DMS53 treated with DMSO at 0.1 percent for 48 hours (cell line): ENCODE results near the gene KIAA0513.
"Not testable (repeated sequence)": the region's sequence is repeated elsewhere in the genome, so short reads cannot be mapped to it uniquely, and the experiment has no call there.

Experiments
- DNase-seq: peaks from one replicate; lab custom pipeline; 2025; ENCODE audit not compliant: unreplicated experiment; lab: John Stamatoyannopoulos, UW

Gene KIAA0513

GRCh38 chr16:85105475-85105874 is 77.9 kb downstream of the KIAA0513 start:
- DNase-seq = no peak

- DNase-seq = no peak
These were observed 79.5 kb downstream of the KIAA0513 start for GRCh38 chr16:85107083-85107482.

GRCh38 chr16:85107532-85107931 is 79.9 kb downstream of the KIAA0513 start:
- no peak for DNase-seq

GRCh38 chr16:85110105-85110504 is 82.5 kb downstream of the KIAA0513 start:
- DNase-seq = no peak

- DNase-seq = no peak
These were observed 83.6 kb downstream of the KIAA0513 start for GRCh38 chr16:85111184-85111583.

- DNase-seq = no peak
These were observed 84.8 kb downstream of the KIAA0513 start, which contains the start of gene CIBAR2 for GRCh38 chr16:85112364-85112763. TSS of gene CIBAR2 (minus strand) at chr16:85112472. CDS start at chr16:85112352, 120 bp downstream.

GRCh38 chr16:85113168-85113733 is 85.7 kb downstream of the KIAA0513 start:
- no peak for DNase-seq

GRCh38 chr16:85113913-85114312 is 86.3 kb downstream of the KIAA0513 start:
- DNase-seq = no peak

- peak; percentile 58 for DNase-seq
These were observed 87.4 kb downstream of the KIAA0513 start for GRCh38 chr16:85114909-85115567.

- no peak for DNase-seq
These were observed 89.8 kb downstream of the KIAA0513 start for GRCh38 chr16:85117418-85117817.

- DNase-seq = no peak
These were observed 92.4 kb downstream of the KIAA0513 start for GRCh38 chr16:85120006-85120340.

GRCh38 chr16:85123441-85123840 is 95.8 kb downstream of the KIAA0513 start:
- DNase-seq = not testable (repeated sequence)

GRCh38 chr16:85123891-85124635 is 96.5 kb downstream of the KIAA0513 start:
- no peak for DNase-seq

GRCh38 chr16:85124636-85125346 is 97.2 kb downstream of the KIAA0513 start:
- no peak for DNase-seq

GRCh38 chr16:85125570-85126393 is 98.2 kb downstream of the KIAA0513 start:
- DNase-seq = no peak

- DNase-seq = no peak
These were observed 98.8 kb downstream of the KIAA0513 start for GRCh38 chr16:85126394-85126704.

GRCh38 chr16:85126705-85127378 is 99.2 kb downstream of the KIAA0513 start:
- no peak for DNase-seq

GRCh38 chr16:85127379-85127723 is 99.8 kb downstream of the KIAA0513 start:
- no peak for DNase-seq

- DNase-seq = no peak
These were observed 100.7 kb downstream of the KIAA0513 start for GRCh38 chr16:85128079-85128837.
